ENCODE measurements around the gene GOLPH3.

DNA sequence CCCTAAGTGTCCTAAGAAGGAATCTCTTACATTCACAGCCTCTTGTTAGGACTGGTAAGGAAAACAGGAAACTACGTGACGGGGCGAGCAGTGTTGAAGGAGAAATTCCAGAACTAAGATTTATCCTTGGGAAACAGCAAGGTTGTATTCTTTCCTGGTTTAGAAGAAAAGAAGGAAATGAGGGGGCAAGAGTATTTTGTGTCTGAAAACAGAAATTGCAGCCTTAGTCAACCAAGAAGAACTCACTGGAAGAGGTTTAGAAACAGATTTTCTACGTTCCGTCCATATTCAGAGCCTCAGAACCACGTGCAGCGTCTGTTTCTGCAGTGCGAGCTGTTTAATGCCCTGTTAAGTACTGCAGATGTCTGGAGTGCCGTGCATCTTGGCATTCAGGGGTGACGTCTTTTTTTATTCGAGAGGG is 75.2 kb downstream of the GOLPH3 start:
- TF ChIP-seq POLR2A (IDR thresholded peaks at IDR 0.05; ENCODE audit: extremely low read depth, insufficient read length), result no peak
- TF ChIP-seq CTCF (IDR thresholded peaks at IDR 0.05; ENCODE audit: low read depth, low read length), result no peak
- no peak for TF ChIP-seq MYC (IDR thresholded peaks at IDR 0.05; ENCODE audit: low read depth, low read length)
